Measurements from ENCODE around the gene KCNG4.

GRCh38 chr16:84232969-84233368, 6.8 kb downstream of the KCNG4 start:
- TF ChIP-seq CTCF (conservative IDR thresholded peaks at IDR 0.05; ENCODE audit: low read depth, low read length) (no peak), EZH2 (IDR thresholded peaks at IDR 0.05; ENCODE audit: borderline replicate concordance, low read depth, low read length, poor library complexity, severe bottlenecking) (no peak)
